ENCODE data around the gene XYLB.

DNA sequence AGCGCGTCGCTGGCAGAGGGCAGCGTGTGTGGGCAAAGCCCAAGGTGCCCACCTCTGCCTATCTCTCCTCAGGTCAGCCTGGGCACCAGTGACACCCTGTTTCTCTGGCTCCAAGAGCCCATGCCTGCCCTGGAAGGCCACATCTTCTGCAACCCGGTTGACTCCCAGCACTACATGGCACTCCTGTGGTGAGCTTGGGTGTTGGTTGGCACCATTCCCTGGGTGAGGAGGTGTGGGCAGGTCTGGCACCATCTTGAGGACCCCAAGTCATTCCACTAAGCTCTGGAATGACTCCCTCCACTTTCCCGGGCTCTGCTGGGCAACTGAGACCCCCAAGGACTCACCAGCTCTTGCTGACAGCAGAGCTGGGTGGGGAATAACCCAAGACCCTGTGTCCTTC is 28.5 kb downstream of the XYLB start:
- TF ChIP-seq CTCF (conservative IDR thresholded peaks at IDR 0.05 in 1 of 2, IDR thresholded peaks at IDR 0.05 in 1 of 2; ENCODE audit: extremely low read depth in 1 of 2, insufficient read depth in 1 of 2, low read depth in 1 of 2, low read length in 2 of 2) (no peak), EZH2 (IDR thresholded peaks at IDR 0.05; ENCODE audit: borderline replicate concordance, low read length) (no peak)
